HCT116 (cell line): ENCODE measurements around the gene SBF2.

ENCODE experiments used
- MAX ChIP-seq: IDR thresholded peaks from 2 replicates; pipeline ENCODE4 v1.6.1; 2012
- POLR2AphosphoS5 ChIP-seq: IDR thresholded peaks from 2 replicates; pipeline ENCODE4 v1.6.1; 2011; ENCODE audit warnings: mild to moderate bottlenecking, low read depth, low read length, moderate library complexity
- SP1 ChIP-seq: IDR thresholded peaks from 2 replicates; pipeline ENCODE4 v1.6.1; 2012; ENCODE audit warnings: low read depth
- YY1 ChIP-seq: IDR thresholded peaks from 2 replicates; pipeline ENCODE4 v1.6.1; 2011; ENCODE audit warnings: low read length, low read depth, moderate library complexity, mild to moderate bottlenecking; ENCODE audit not compliant: insufficient replicate concordance; ENCODE audit errors: extremely low read depth
- ZFX ChIP-seq: fragments of 450-650 bp; IDR thresholded peaks from 2 replicates; pipeline ENCODE4 v1.6.1; 2017

- TF ChIP-seq MAX (no peak), YY1 (no peak), ZFX (no peak), POLR2AphosphoS5 (no peak), SP1 (no peak)
These were observed 311.0 kb downstream of the SBF2 start for GRCh38 chr11:9982796-9983579.
